ENCODE results near the gene CTNNA3.
"Not testable (repeated sequence)": the region's sequence is repeated elsewhere in the genome, so short reads cannot be mapped to it uniquely, and the experiment has no call there.

The CTNNA3 gene

GRCh38 chr10:67696029-67696428 lies at the start of gene CTNNA3:
CTNNA3 (minus strand) TSS chr10:67696195.
- DNase-seq, result no peak

- DNase-seq, result no peak
Observed at GRCh38 chr10:67735430-67735829, 39.4 kb upstream of the CTNNA3 start.

- no peak for DNase-seq
Observed at GRCh38 chr10:67733511-67733910, 37.5 kb upstream of the CTNNA3 start.

GRCh38 chr10:67725567-67725966 lies 29.6 kb upstream of the CTNNA3 start:
- DNase-seq, result no peak

GRCh38 chr10:67723601-67724000 lies 27.6 kb upstream of the CTNNA3 start:
- no peak for DNase-seq

GRCh38 chr10:67722113-67722512 lies 26.1 kb upstream of the CTNNA3 start:
- DNase-seq, result no peak

- not testable (repeated sequence) for DNase-seq
Observed at GRCh38 chr10:67716455-67716854, 20.5 kb upstream of the CTNNA3 start.

- no peak for DNase-seq
Observed at GRCh38 chr10:67705921-67706320, 9.9 kb upstream of the CTNNA3 start.

GRCh38 chr10:67699613-67700270 lies 3.7 kb upstream of the CTNNA3 start:
- not testable (repeated sequence) for DNase-seq

GRCh38 chr10:67698164-67698563 lies 2.2 kb upstream of the CTNNA3 start:
- DNase-seq, result no peak

GRCh38 chr10:67697724-67698131 lies 1.7 kb upstream of the CTNNA3 start:
- peak; percentile 25 for DNase-seq

- DNase-seq, result no peak
Observed at GRCh38 chr10:67696679-67697078, 684 bp upstream of the CTNNA3 start.

- DNase-seq, result no peak
Observed at GRCh38 chr10:67695555-67695954, 440 bp downstream of the CTNNA3 start.

- DNase-seq, result not testable (repeated sequence)
Observed at GRCh38 chr10:67691861-67692260, 4.1 kb downstream of the CTNNA3 start.

- not testable (repeated sequence) for DNase-seq
Observed at GRCh38 chr10:67690540-67690939, 5.5 kb downstream of the CTNNA3 start.

- not testable (repeated sequence) for DNase-seq
Observed at GRCh38 chr10:67684140-67684539, 11.9 kb downstream of the CTNNA3 start.

GRCh38 chr10:67678335-67678974 lies 17.5 kb downstream of the CTNNA3 start:
- DNase-seq, result no peak

- DNase-seq, result no peak
Observed at GRCh38 chr10:67676208-67676825, 19.7 kb downstream of the CTNNA3 start.

GRCh38 chr10:67670401-67670800 lies 25.6 kb downstream of the CTNNA3 start:
- DNase-seq, result no peak

- no peak for DNase-seq
Observed at GRCh38 chr10:67669978-67670377, 26.0 kb downstream of the CTNNA3 start.

- no peak for DNase-seq
Observed at GRCh38 chr10:67668448-67668847, 27.5 kb downstream of the CTNNA3 start.

- DNase-seq, result no peak
Observed at GRCh38 chr10:67667035-67667425, 29.0 kb downstream of the CTNNA3 start.

- no peak for DNase-seq
Observed at GRCh38 chr10:67666416-67667034, 29.5 kb downstream of the CTNNA3 start.

- DNase-seq, result no peak
Observed at GRCh38 chr10:67665491-67665890, 30.5 kb downstream of the CTNNA3 start.
